Liver (tissue), 9 donors: ENCODE results near the gene FCRL5. TPM values are rescaled to one million over a fixed set of nuclear protein-coding genes. Genes with fewer than 3 reads are reported as not detected.

Experiments
- DNase-seq: peaks from one replicate; pipeline ENCODE4 v3.0.0-alpha.2; 2017; ENCODE audit warnings: low spot score
- H3K27ac ChIP-seq, 2 donors: one replicate each; pipeline ENCODE4 v1.7.0; 2013; ENCODE audit warnings: inconsistent platforms in 2 of 2, low read length in 2 of 2, control low read depth in 1 of 2, low read depth in 1 of 2, mild to moderate bottlenecking in 1 of 2
- H3K27me3 ChIP-seq, 4 donors: one replicate each; pipeline versions ENCODE4 v1.6.1 to v1.7.0; 2013; ENCODE audit warnings: low read length in 3 of 4, inconsistent platforms in 1 of 4, mild to moderate bottlenecking in 1 of 4, moderate library complexity in 1 of 4; ENCODE audit not compliant: control insufficient read depth in 4 of 4, insufficient read depth in 4 of 4
- H3K36me3 ChIP-seq, 4 donors: one replicate each; pipeline versions ENCODE4 v1.6.1 to v1.7.0; 2013; ENCODE audit warnings: low read length in 3 of 4, mild to moderate bottlenecking in 3 of 4, low read depth in 1 of 4, moderate library complexity in 1 of 4; ENCODE audit not compliant: control insufficient read depth in 4 of 4, insufficient read depth in 3 of 4
- H3K4me1 ChIP-seq, 4 donors: one replicate each; pipeline versions ENCODE4 v1.6.1 to v1.7.0; 2013; ENCODE audit warnings: low read length in 3 of 4, mild to moderate bottlenecking in 3 of 4, moderate library complexity in 1 of 4; ENCODE audit not compliant: control insufficient read depth in 4 of 4, insufficient read depth in 4 of 4
- H3K4me3 ChIP-seq, 3 donors: one replicate each; pipeline versions ENCODE4 v1.6.1 to v1.7.0; 2013; ENCODE audit warnings: low read length in 3 of 3, control low read depth in 1 of 3, low read depth in 1 of 3, mild to moderate bottlenecking in 1 of 3
- H3K9ac ChIP-seq, 2 donors: one replicate each; pipeline ENCODE4 v1.7.0; 2013; ENCODE audit warnings: low read length in 2 of 2, mild to moderate bottlenecking in 2 of 2, moderate library complexity in 2 of 2, control low read depth in 1 of 2, low read depth in 1 of 2
- H3K9me3 ChIP-seq, 4 donors: one replicate each; pipeline versions ENCODE4 v1.6.1 to v1.7.0; 2013; ENCODE audit warnings: low read length in 3 of 4; ENCODE audit not compliant: control insufficient read depth in 4 of 4
- EGR1 ChIP-seq, 2 donors: IDR thresholded peaks; 2 replicates each; pipeline ENCODE4 v1.6.1; 2016 to 2018; ENCODE audit warnings: antibody characterized with exemption in 2 of 2, low read depth in 2 of 2
- FOXA1 ChIP-seq: IDR thresholded peaks from 2 replicates; pipeline ENCODE4 v1.6.1; 2016; ENCODE audit warnings: antibody characterized with exemption
- FOXA2 ChIP-seq: IDR thresholded peaks from 2 replicates; pipeline ENCODE4 v1.6.1; 2016; ENCODE audit warnings: antibody characterized with exemption
- GABPA ChIP-seq, 2 donors: IDR thresholded peaks in 1 of 2; conservative IDR thresholded peaks in 1 of 2; 2 replicates each; pipeline ENCODE4 v1.6.1; 2016; ENCODE audit warnings: antibody characterized with exemption in 2 of 2, mild to moderate bottlenecking in 1 of 2, moderate library complexity in 1 of 2
- HNF4A ChIP-seq, 2 donors: conservative IDR thresholded peaks; 2 replicates each; pipeline ENCODE4 v1.6.1; 2016; ENCODE audit warnings: antibody characterized with exemption in 2 of 2, mild to moderate bottlenecking in 2 of 2
- HNF4G ChIP-seq: IDR thresholded peaks from 2 replicates; pipeline ENCODE4 v1.6.1; 2016; ENCODE audit warnings: antibody characterized with exemption
- JUND ChIP-seq, 2 donors: IDR thresholded peaks; 2 replicates each; pipeline ENCODE4 v1.6.1; 2016; ENCODE audit warnings: antibody characterized with exemption in 2 of 2
- NR2F2 ChIP-seq: IDR thresholded peaks from 2 replicates; pipeline ENCODE4 v1.6.1; 2016; ENCODE audit warnings: antibody characterized with exemption
- RAD21 ChIP-seq, 2 donors: IDR thresholded peaks; 2 replicates each; pipeline ENCODE4 v1.6.1; 2016; ENCODE audit warnings: antibody characterized with exemption in 2 of 2, mild to moderate bottlenecking in 2 of 2
- RXRA ChIP-seq, 2 donors: IDR thresholded peaks; 2 replicates each; pipeline ENCODE4 v1.6.1; 2017 to 2018; ENCODE audit warnings: antibody characterized with exemption in 2 of 2, mild to moderate bottlenecking in 1 of 2
- SP1 ChIP-seq: IDR thresholded peaks from 2 replicates; pipeline ENCODE4 v1.6.1; 2018; ENCODE audit warnings: antibody characterized with exemption, mild to moderate bottlenecking
- TAF1 ChIP-seq: conservative IDR thresholded peaks from 2 replicates; pipeline ENCODE4 v1.6.1; 2016; ENCODE audit warnings: antibody characterized with exemption, mild to moderate bottlenecking
- YY1 ChIP-seq: IDR thresholded peaks from 2 replicates; pipeline ENCODE4 v1.6.1; 2016; ENCODE audit warnings: antibody characterized with exemption, mild to moderate bottlenecking
- WGBS: extraction: QIAGEN DNeasy Blood & Tissue Kit; methylation state at CpG from one replicate; pipeline ENCODE4 v1.1.7; 2013; 5-methylcytosine and 5-hydroxymethylcytosine counted together
- polyA plus RNA-seq, 2 donors: library from polyadenylated mRNA; stranded (reverse) in 1 of 2; unstranded in 1 of 2; fragments of 200-250 nt in 1 of 2; fragments of >200 nt in 1 of 2; fragmentation: Nextera tagmentation in 1 of 2; extraction: Ambion mirVana in 1 of 2; gene quantifications; one replicate each; pipeline versions ENCODE4 v1.2.1 to v1.2.3, GENCODE V29; 2013 to 2015
- total RNA-seq, 2 donors: library from RNA; depleted of rRNA; stranded (reverse); fragments of >200 nt; gene quantifications; one replicate each; pipeline ENCODE4 v1.2.3, GENCODE V29; 2014
- TF ChIP-seq, protein P1 (sequence below): fragments of 150-350 bp; IDR thresholded peaks from 2 replicates; pipeline ENCODE4 v1.5.1; 2017; ENCODE audit warnings: improper control_type of control experiment, low read depth, low read length; ENCODE audit not compliant: missing input control
- TF ChIP-seq, protein P2 (sequence below): IDR thresholded peaks from 2 replicates; pipeline ENCODE4 v1.6.1; 2016; ENCODE audit warnings: antibody characterized with exemption, mild to moderate bottlenecking
- TF ChIP-seq, protein P3 (sequence below): IDR thresholded peaks from 2 replicates; pipeline ENCODE4 v1.6.1; 2016; ENCODE audit warnings: antibody characterized with exemption
- TF ChIP-seq, protein P4 (sequence below): IDR thresholded peaks from 2 replicates; pipeline ENCODE4 v1.6.1; 2016; ENCODE audit warnings: antibody characterized with exemption
- donor health status: healthy.
- donor health status: healthy.
- donor health status: healthy.
- donor health status: healthy.
- donor health status: healthy.

Gene FCRL5
- total and polyA plus RNA-seq, 4 donors, result 0.10 to 0.72 (median 0.52) TPM

DNA sequence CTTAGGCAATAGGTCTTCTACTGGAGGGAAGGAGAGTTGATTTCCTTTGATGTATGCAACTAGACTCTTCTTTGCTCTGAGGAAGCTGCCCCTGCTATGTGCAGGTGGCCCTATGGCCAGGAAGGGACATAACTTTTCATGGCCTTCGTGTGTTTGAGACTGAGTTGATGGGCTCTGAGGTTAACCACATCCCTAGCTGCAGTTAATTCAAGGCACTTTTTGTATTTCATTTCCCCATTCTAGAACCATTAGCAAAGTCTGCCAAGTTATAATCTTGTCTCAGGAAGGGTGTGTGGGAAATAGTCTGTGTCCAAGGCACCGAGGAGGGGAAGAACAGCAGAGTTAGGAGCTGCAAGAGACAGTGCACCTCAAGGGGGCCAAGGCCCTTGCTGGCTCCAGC lies 43.0 kb upstream of the FCRL5 start:
- no peaks in the 10 kb centered on the region for H3K36me3 ChIP-seq
- H3K4me3 ChIP-seq, result no peak overlapping the region
- no peak overlapping the region for H3K27ac ChIP-seq
- H3K4me1 ChIP-seq, result no peaks in the 10 kb centered on the region
- peaks cover 0 to 3% (median under 1%) of the 10 kb centered on the region in 4 donors for H3K27me3 ChIP-seq
- 52% methylated on average over 2 of the region's 2 CpGs for WGBS
- TF ChIP-seq FOXA2 (no peak), RXRA (IDR thresholded peaks at IDR 0.05) (no peak)
- TF ChIP-seq, protein P1, sequence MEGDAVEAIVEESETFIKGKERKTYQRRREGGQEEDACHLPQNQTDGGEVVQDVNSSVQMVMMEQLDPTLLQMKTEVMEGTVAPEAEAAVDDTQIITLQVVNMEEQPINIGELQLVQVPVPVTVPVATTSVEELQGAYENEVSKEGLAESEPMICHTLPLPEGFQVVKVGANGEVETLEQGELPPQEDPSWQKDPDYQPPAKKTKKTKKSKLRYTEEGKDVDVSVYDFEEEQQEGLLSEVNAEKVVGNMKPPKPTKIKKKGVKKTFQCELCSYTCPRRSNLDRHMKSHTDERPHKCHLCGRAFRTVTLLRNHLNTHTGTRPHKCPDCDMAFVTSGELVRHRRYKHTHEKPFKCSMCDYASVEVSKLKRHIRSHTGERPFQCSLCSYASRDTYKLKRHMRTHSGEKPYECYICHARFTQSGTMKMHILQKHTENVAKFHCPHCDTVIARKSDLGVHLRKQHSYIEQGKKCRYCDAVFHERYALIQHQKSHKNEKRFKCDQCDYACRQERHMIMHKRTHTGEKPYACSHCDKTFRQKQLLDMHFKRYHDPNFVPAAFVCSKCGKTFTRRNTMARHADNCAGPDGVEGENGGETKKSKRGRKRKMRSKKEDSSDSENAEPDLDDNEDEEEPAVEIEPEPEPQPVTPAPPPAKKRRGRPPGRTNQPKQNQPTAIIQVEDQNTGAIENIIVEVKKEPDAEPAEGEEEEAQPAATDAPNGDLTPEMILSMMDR, result no peak
- no peak for DNase-seq
- H3K9me3 ChIP-seq, result no peaks in the 10 kb centered on the region
- no peak overlapping the region for H3K9ac ChIP-seq

DNA sequence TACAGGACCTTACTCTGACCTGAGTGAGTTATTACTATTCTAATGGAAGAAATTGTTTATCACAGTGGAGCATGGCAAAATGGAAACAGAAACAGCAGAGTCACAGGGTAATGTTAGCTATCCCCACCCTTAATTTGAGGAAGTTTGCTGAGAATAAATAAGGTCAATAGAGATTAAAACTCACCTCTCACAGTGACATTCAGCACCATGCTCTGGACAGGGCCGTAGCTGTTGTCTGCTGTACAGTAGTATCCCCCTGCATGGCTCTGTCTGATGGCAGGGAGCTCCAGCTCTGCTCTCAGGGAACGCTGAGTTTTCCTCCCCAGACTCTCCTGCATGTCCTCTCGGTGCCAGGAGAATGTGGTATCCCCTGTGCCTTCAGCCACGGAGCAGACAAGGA lies 33.7 kb upstream of the FCRL5 start:
- peaks cover 0 to 12% (median 2%) of the 10 kb centered on the region in 4 donors for H3K27me3 ChIP-seq
- WGBS, result 49% methylated on average over 4 of the region's 4 CpGs
- no peaks in the 10 kb centered on the region for H3K36me3 ChIP-seq
- H3K9ac ChIP-seq, result no peak overlapping the region
- no peaks in the 10 kb centered on the region for H3K4me1 ChIP-seq
- no peak overlapping the region for H3K4me3 ChIP-seq
- H3K27ac ChIP-seq, result no peak overlapping the region
- DNase-seq, result no peak
- H3K9me3 ChIP-seq, result peaks cover 0 to 2% (median 0%) of the 10 kb centered on the region in 4 donors
- TF ChIP-seq, protein P2, sequence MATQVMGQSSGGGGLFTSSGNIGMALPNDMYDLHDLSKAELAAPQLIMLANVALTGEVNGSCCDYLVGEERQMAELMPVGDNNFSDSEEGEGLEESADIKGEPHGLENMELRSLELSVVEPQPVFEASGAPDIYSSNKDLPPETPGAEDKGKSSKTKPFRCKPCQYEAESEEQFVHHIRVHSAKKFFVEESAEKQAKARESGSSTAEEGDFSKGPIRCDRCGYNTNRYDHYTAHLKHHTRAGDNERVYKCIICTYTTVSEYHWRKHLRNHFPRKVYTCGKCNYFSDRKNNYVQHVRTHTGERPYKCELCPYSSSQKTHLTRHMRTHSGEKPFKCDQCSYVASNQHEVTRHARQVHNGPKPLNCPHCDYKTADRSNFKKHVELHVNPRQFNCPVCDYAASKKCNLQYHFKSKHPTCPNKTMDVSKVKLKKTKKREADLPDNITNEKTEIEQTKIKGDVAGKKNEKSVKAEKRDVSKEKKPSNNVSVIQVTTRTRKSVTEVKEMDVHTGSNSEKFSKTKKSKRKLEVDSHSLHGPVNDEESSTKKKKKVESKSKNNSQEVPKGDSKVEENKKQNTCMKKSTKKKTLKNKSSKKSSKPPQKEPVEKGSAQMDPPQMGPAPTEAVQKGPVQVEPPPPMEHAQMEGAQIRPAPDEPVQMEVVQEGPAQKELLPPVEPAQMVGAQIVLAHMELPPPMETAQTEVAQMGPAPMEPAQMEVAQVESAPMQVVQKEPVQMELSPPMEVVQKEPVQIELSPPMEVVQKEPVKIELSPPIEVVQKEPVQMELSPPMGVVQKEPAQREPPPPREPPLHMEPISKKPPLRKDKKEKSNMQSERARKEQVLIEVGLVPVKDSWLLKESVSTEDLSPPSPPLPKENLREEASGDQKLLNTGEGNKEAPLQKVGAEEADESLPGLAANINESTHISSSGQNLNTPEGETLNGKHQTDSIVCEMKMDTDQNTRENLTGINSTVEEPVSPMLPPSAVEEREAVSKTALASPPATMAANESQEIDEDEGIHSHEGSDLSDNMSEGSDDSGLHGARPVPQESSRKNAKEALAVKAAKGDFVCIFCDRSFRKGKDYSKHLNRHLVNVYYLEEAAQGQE, result peak; percentile 90
- TF ChIP-seq FOXA2, result no peak

DNA sequence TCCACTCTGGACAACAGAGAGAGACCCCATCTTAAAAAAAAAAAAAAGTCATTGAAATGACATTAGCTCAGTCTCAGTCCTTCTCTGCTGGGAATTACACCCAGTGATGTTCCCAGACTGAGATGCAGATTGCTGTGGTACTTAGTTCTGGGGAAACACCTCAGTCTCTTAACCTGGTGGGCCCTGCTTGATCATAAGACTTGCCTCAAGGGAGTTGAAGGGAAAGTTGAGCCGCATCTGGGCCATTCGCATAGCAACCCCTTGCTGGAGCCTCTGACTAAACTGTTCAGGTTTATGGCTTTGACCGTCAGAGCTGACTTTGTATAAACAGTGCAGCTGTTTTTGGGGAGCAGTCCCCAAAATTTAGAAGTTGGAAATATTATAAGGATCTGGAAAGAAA lies 32.2 kb upstream of the FCRL5 start:
- H3K27ac ChIP-seq, result no peak overlapping the region
- H3K9ac ChIP-seq, result no peak overlapping the region
- H3K36me3 ChIP-seq, result no peaks in the 10 kb centered on the region
- 82% methylated on average over 3 of the region's 3 CpGs for WGBS
- H3K4me3 ChIP-seq, result no peak overlapping the region
- H3K9me3 ChIP-seq, result peaks cover 0 to 2% (median 0%) of the 10 kb centered on the region in 4 donors
- H3K4me1 ChIP-seq, result no peaks in the 10 kb centered on the region
- peaks cover 0 to 8% (median under 1%) of the 10 kb centered on the region in 4 donors for H3K27me3 ChIP-seq
- DNase-seq, result no peak
- TF ChIP-seq, protein P3, sequence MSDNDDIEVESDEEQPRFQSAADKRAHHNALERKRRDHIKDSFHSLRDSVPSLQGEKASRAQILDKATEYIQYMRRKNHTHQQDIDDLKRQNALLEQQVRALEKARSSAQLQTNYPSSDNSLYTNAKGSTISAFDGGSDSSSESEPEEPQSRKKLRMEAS, result no peak
- TF ChIP-seq HNF4G (no peak), RXRA (IDR thresholded peaks at IDR 0.05) (no peak), JUND (IDR thresholded peaks at IDR 0.05) (no peak), FOXA1 (no peak), NR2F2 (no peak), GABPA (IDR thresholded peaks at IDR 0.05 in 1 of 2, conservative IDR thresholded peaks at IDR 0.05 in 1 of 2) (no peak), TAF1 (no peak), SP1 (no peak), HNF4A (conservative IDR thresholded peaks at IDR 0.05) (no peak), EGR1 (IDR thresholded peaks at IDR 0.05; ENCODE audit: low read depth in 2 of 2) (no peak), FOXA2 (no peak), RAD21 (IDR thresholded peaks at IDR 0.05) (no peak), YY1 (no peak)
- TF ChIP-seq, protein P4, sequence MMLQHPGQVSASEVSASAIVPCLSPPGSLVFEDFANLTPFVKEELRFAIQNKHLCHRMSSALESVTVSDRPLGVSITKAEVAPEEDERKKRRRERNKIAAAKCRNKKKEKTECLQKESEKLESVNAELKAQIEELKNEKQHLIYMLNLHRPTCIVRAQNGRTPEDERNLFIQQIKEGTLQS, result no peak
- TF ChIP-seq, protein P2, result no peak
- TF ChIP-seq, protein P1, result no peak
